Measurements from ENCODE around the gene ZNF730. TPM values are rescaled to one million over a fixed set of nuclear protein-coding genes. Genes with fewer than 3 reads are reported as not detected.

Gene ZNF730
- total and polyA plus RNA-seq, 2 of the 4 experiments (the other 2 are of a cell fraction) = 0.43 to 3.2 TPM

DNA sequence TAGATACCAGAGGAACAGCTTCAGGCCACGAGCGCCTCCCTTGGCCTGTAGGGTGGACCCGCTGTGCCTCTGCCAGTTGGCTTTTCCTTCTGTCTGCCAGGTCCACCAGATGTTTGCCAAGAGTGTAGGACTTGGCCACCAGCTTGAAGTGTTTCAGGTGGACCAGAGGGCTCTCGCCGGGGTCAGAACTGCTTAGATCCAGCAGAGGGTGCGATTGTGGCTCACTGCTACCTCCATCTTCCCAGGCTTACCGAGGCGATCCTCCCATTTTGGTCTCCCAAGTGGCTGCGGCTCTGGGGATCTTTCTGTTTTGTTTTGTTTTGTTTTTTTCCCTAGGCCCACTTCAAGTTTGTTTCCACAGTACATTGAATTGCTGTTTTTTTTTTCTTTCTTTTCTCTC lies 23.0 kb upstream of the ZNF730 start:
- Histone ChIP-seq H2AFZ (replicated peaks; ENCODE audit: low read length, poor library complexity) (no peak overlapping the region), H3K36me3 (ENCODE audit: control insufficient read depth, insufficient read depth, low read length) (peaks cover 20% of the 10 kb centered on the region), H2BK20ac (ENCODE audit: low read depth, low read length) (no peak overlapping the region), H2BK15ac (ENCODE audit: low read depth, low read length) (no peak overlapping the region), H3K27ac (ENCODE audit: insufficient read depth, low read length) (no peak overlapping the region), H4K20me1 (ENCODE audit: insufficient read depth, low read length) (no peaks in the 10 kb centered on the region; the same call in 1 of the 2 replicates), H3K14ac (replicated peaks; ENCODE audit: low read depth, low read length) (no peak overlapping the region), H3K4me1 (ENCODE audit: control insufficient read depth, insufficient read depth, low read length) (no peaks in the 10 kb centered on the region), H3K9me1 (ENCODE audit: insufficient read depth, low read length) (no peaks in the 10 kb centered on the region; the same call in 1 of the 2 replicates), H4K91ac (ENCODE audit: insufficient read depth, low read depth, low read length) (no peak overlapping the region), H3K27me3 (ENCODE audit: control insufficient read depth, insufficient read depth, low read length) (no peaks in the 10 kb centered on the region), H3K18ac (ENCODE audit: low read depth, low read length) (no peak overlapping the region), H2BK5ac (ENCODE audit: low read depth, low read length, poor library complexity, severe bottlenecking) (no peak overlapping the region), H3K56ac (ENCODE audit: extremely low read depth, insufficient read depth, low read length) (no peak overlapping the region), H3K9ac (ENCODE audit: low read depth, low read length) (no peak overlapping the region), H2BK120ac (ENCODE audit: low read depth, low read length) (no peak overlapping the region), H3K79me1 (ENCODE audit: low read depth in 1 of 2, low read length in 2 of 2) (peaks cover 0 to 3% of the 10 kb centered on the region in 2 experiments; a peak in 1 of 4 replicates), H2AK9ac (replicated peaks; ENCODE audit: low read depth, low read length, poor library complexity) (no peak overlapping the region), H3K4ac (ENCODE audit: low read depth, low read length) (no peak overlapping the region), H3K4me3 (ENCODE audit: insufficient read depth, low read depth, low read length) (no peak overlapping the region), H4K5ac (ENCODE audit: low read depth, low read length) (no peak overlapping the region), H4K8ac (ENCODE audit: low read depth in 2 of 2, low read length in 2 of 2) (no peak overlapping the region), H2AK5ac (ENCODE audit: low read depth, low read length) (no peak overlapping the region), H3K23ac (ENCODE audit: low read depth, low read length) (no peak overlapping the region), H3K9me3 (ENCODE audit: control insufficient read depth, insufficient read depth, low read length) (0 out of 2 replicates have a peak, but pooled peaks cover 3% of the 10 kb centered on the region), H3K4me2 (ENCODE audit: low read depth, low read length) (no peak overlapping the region)
- intact Hi-C loops (cut with micrococcal nuclease) = no loop called here
- POLR2A ChIA-PET (ENCODE audit: unreplicated experiment) = no interaction called here
- BruUV-seq (replicated peaks) = no TSS peak
- no peak for TF ChIP-seq RCOR1 (IDR thresholded peaks at IDR 0.05; ENCODE audit: insufficient replicate concordance, low read length)
- TF ChIP-seq, protein P1, sequence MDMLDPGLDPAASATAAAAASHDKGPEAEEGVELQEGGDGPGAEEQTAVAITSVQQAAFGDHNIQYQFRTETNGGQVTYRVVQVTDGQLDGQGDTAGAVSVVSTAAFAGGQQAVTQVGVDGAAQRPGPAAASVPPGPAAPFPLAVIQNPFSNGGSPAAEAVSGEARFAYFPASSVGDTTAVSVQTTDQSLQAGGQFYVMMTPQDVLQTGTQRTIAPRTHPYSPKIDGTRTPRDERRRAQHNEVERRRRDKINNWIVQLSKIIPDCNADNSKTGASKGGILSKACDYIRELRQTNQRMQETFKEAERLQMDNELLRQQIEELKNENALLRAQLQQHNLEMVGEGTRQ (IDR thresholded peaks at IDR 0.05; ENCODE audit: low read depth, low read length) = no peak
- TF ChIP-seq MAFK (IDR thresholded peaks at IDR 0.05; ENCODE audit: low read depth, low read length) = no peak
- no peak for TF ChIP-seq BHLHE40 (IDR thresholded peaks at IDR 0.05; ENCODE audit: low read depth, low read length)
- TF ChIP-seq CHD1 (IDR thresholded peaks at IDR 0.05; ENCODE audit: low read depth, low read length) = no peak
- TF ChIP-seq RFX5 (IDR thresholded peaks at IDR 0.05; ENCODE audit: low read depth, low read length) = no peak
- no peak for TF ChIP-seq NFE2L2 (IDR thresholded peaks at IDR 0.05; ENCODE audit: low read depth, low read length)
- TF ChIP-seq, protein P2, sequence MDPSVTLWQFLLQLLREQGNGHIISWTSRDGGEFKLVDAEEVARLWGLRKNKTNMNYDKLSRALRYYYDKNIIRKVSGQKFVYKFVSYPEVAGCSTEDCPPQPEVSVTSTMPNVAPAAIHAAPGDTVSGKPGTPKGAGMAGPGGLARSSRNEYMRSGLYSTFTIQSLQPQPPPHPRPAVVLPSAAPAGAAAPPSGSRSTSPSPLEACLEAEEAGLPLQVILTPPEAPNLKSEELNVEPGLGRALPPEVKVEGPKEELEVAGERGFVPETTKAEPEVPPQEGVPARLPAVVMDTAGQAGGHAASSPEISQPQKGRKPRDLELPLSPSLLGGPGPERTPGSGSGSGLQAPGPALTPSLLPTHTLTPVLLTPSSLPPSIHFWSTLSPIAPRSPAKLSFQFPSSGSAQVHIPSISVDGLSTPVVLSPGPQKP (IDR thresholded peaks at IDR 0.05; ENCODE audit: borderline replicate concordance, low read depth, low read length) = no peak
- no peak for TF ChIP-seq MXI1 (IDR thresholded peaks at IDR 0.05; ENCODE audit: borderline replicate concordance, low read depth, low read length)
- no peak for TF ChIP-seq SMC3 (IDR thresholded peaks at IDR 0.05; ENCODE audit: low read depth, low read length)
- no peak for TF ChIP-seq FOS (IDR thresholded peaks at IDR 0.05; ENCODE audit: low read depth, low read length)
- TF ChIP-seq POLR2A (IDR thresholded peaks at IDR 0.05; ENCODE audit: low read depth, low read length) = no peak
- no peak for TF ChIP-seq CEBPB (IDR thresholded peaks at IDR 0.05; ENCODE audit: low read depth, low read length)
- ATAC-seq (ENCODE audit: low read depth) (no peak), DNase-seq (no peak)
- in situ Hi-C loops (cut with MboI; ENCODE audit: low sequenced_read_pairs) = no loop called here
- CTCF ChIA-PET = no interaction called here
- WGBS, 2 experiments (ENCODE audit: extremely low coverage in 2 of 2, insufficient read length in 1 of 2) = no CpG with 5 or more reads among the region's 9 CpGs
- dilution Hi-C loops (cut with HindIII; ENCODE audit: low sequenced_read_pairs, unreplicated experiment) = no loop called here

All from IMR-90 (cell line).